GM12878 (cell line): ENCODE results near the gene SLC10A4. TPM values are rescaled to one million over a fixed set of nuclear protein-coding genes. Genes with fewer than 3 reads are reported as not detected.

Experiments
- ATAC-seq: fragments of 200-7000 bp; cut with Tn5 transposase; 3 replicates; pipeline ENCODE4 v1.9.1; 2020; ENCODE audit warnings: mild to moderate bottlenecking, moderate library complexity
- BruUV-seq: library from RNA; stranded (reverse); fragments of 400-500 nt; replicated peaks from 2 replicates; lab custom pipeline; 2021; lab: Mats Ljungman, UMichigan
- CTCF ChIA-PET: fragments of 300-600 bp; sonication (Branson Sonifier 250); formaldehyde crosslinking; extraction: SDS; loops from one replicate; lab custom pipeline; 2021; ENCODE audit warnings: inconsistent platforms; lab: Yijun Ruan, JAX
- POLR2A ChIA-PET: fragments of 350-600 bp; formaldehyde crosslinking; extraction: SDS; loops from one replicate; lab custom pipeline; 2021; ENCODE audit warnings: inconsistent platforms; lab: Charles Lee
- RAD21 ChIA-PET: fragments of 300-600 bp; sonication (Branson Sonifier 250); formaldehyde crosslinking; loops from one replicate; lab custom pipeline; 2023; ENCODE audit warnings: antibody characterized with exemption; ENCODE audit not compliant: unreplicated experiment; lab: Charles Lee
- SMC1A ChIA-PET: fragments of 300-600 bp; sonication (Branson Sonifier 250); formaldehyde crosslinking; loops from one replicate; lab custom pipeline; 2023; ENCODE audit not compliant: unreplicated experiment, uncharacterized antibody; lab: Charles Lee
- DNase-seq: peaks from one replicate; pipeline ENCODE4 v3.0.0-alpha.2; 2011; ENCODE audit warnings: low read depth, low spot score
- FAIRE-seq: peaks from 3 replicates; lab custom pipeline; 2011; peaks lifted over from hg19 to GRCh38; lab: Jason Lieb, UNC
- H2AFZ ChIP-seq: 2 replicates; pipeline ENCODE4 v1.6.0; 2011; ENCODE audit warnings: low read depth, low read length, control low read depth; ENCODE audit not compliant: control insufficient read depth
- H3K27ac ChIP-seq: 2 replicates; pipeline ENCODE4 v1.5.1; 2011; ENCODE audit warnings: control low read depth; ENCODE audit not compliant: control insufficient read depth, insufficient read depth
- H3K27me3 ChIP-seq, 2 experiments: replicated peaks in 1 of 2; 2 replicates each; pipeline versions ENCODE4 v1.6.0 to v1.6.1; 2011; ENCODE audit warnings: low read length in 1 of 2; ENCODE audit not compliant: control insufficient read depth in 2 of 2, insufficient read depth in 2 of 2
- H3K36me3 ChIP-seq, 2 experiments: 2 replicates each; pipeline ENCODE4 v1.5.1; 2011; ENCODE audit warnings: low read length in 1 of 2; ENCODE audit not compliant: control insufficient read depth in 2 of 2, insufficient read depth in 2 of 2
- H3K4me1 ChIP-seq: 2 replicates; pipeline ENCODE4 v1.6.1; 2011; ENCODE audit warnings: mild to moderate bottlenecking, low read length, moderate library complexity, mixed read lengths; ENCODE audit not compliant: control insufficient read depth, insufficient read depth
- H3K4me2 ChIP-seq: 2 replicates; pipeline ENCODE4 v1.6.0; 2011; ENCODE audit warnings: control low read depth; ENCODE audit not compliant: control insufficient read depth, insufficient read depth
- H3K4me3 ChIP-seq: fragments of 200-600 bp; sonication (generic); 2 replicates; pipeline ENCODE4 v1.5.1; 2016
- H3K79me2 ChIP-seq: 2 replicates; pipeline ENCODE4 v1.6.0; 2011; ENCODE audit warnings: low read length; ENCODE audit not compliant: control insufficient read depth, insufficient read depth
- H3K9ac ChIP-seq: 2 replicates; pipeline ENCODE4 v1.8.0; 2011; ENCODE audit warnings: low read length, control low read depth, mixed read lengths; ENCODE audit not compliant: control insufficient read depth, insufficient read depth
- H3K9me3 ChIP-seq: replicated peaks from 3 replicates; pipeline ENCODE4 v1.5.1; 2011; ENCODE audit warnings: mild to moderate bottlenecking, low read length; ENCODE audit not compliant: control insufficient read depth, insufficient read depth
- H4K20me1 ChIP-seq: 2 replicates; pipeline ENCODE4 v1.6.0; 2011; ENCODE audit not compliant: control insufficient read depth, insufficient read depth
- CBFB ChIP-seq: IDR thresholded peaks from 2 replicates; pipeline ENCODE4 v1.6.1; 2016; ENCODE audit warnings: antibody characterized with exemption, low read depth
- CHD1 ChIP-seq: IDR thresholded peaks from 2 replicates; pipeline ENCODE4 v1.6.1; 2012; ENCODE audit warnings: low read depth, low read length, improper control_type of control experiment
- GABPA ChIP-seq: IDR thresholded peaks from 2 replicates; pipeline ENCODE4 v1.6.1; 2014; ENCODE audit warnings: antibody characterized with exemption, low read depth, mild to moderate bottlenecking, inconsistent platforms
- GATAD2B ChIP-seq: fragments of 450-650 bp; conservative IDR thresholded peaks from 2 replicates; pipeline ENCODE4 v1.6.1; 2017; ENCODE audit warnings: low read depth, mild to moderate bottlenecking, moderate library complexity
- NBN ChIP-seq: fragments of 450-650 bp; IDR thresholded peaks from 2 replicates; pipeline ENCODE4 v1.6.1; 2016
- PML ChIP-seq: IDR thresholded peaks from 2 replicates; pipeline ENCODE4 v1.6.1; 2012; ENCODE audit warnings: low read length, inconsistent platforms
- POLR2A ChIP-seq: IDR thresholded peaks from 2 replicates; pipeline ENCODE4 v1.6.1; 2011; ENCODE audit warnings: low read depth, mild to moderate bottlenecking, low read length
- RCOR1 ChIP-seq: conservative IDR thresholded peaks from 2 replicates; pipeline ENCODE4 v1.6.1; 2012; ENCODE audit warnings: low read depth, low read length, improper control_type of control experiment
- TBL1XR1 ChIP-seq: IDR thresholded peaks from 2 replicates; pipeline ENCODE4 v1.6.1; 2012; ENCODE audit warnings: low read depth, low read length, improper control_type of control experiment
- WGBS: methylation state at CpG from one replicate; pipeline ENCODE4 v1.1.6; 2016; ENCODE audit warnings: low lambda C conversion rate; ENCODE audit not compliant: insufficient replicate concordance, insufficient coverage; ENCODE audit errors: missing lambda C conversion rate; 5-methylcytosine and 5-hydroxymethylcytosine counted together
- in situ Hi-C: fragments of 300-500 bp; cut with MboI; formaldehyde crosslinking; loops from 9 replicates; pipeline ENCODE4 v1.14.3; 2018; ENCODE audit warnings: mixed read lengths
- intact Hi-C: fragments of 100-400 bp; cut with micrococcal nuclease; formaldehyde crosslinking; loops from one replicate; pipeline ENCODE4 v1.14.2; 2022; ENCODE audit not compliant: unreplicated experiment
- polyA plus RNA-seq, 11 experiments: library from polyadenylated mRNA; depleted of rRNA in 4 of 11; unstranded in 6 of 11; stranded (reverse) in 5 of 11; fragments of >200 nt; fragmentation: Nextera tagmentation in 4 of 11; fragmentation: Illumina TruSeq in 1 of 11; extraction: Ambion mirVana in 4 of 11; extraction: Trizol in 1 of 11; gene quantifications; 1 replicate in 1 of 11; 2 replicates in 10 of 11; pipeline versions ENCODE4 v1.2.1 to v1.2.3, GENCODE V29; 2011 to 2016; ENCODE audit warnings: inconsistent platforms in 2 of 11, missing spikeins in 2 of 11, low read depth in 1 of 11
- total RNA-seq, 4 experiments: library from RNA; depleted of rRNA in 3 of 4; stranded (reverse); fragments of >200 nt in 3 of 4; fragmentation: Illumina TruSeq in 1 of 4; extraction: Trizol in 1 of 4; gene quantifications; 2 replicates each; pipeline versions ENCODE4 v1.2.1 to v1.2.3, GENCODE V29; 2013 to 2021
- TF ChIP-seq, protein P1 (sequence below): IDR thresholded peaks from 2 replicates; pipeline ENCODE4 v1.6.1; 2012; ENCODE audit warnings: low read depth, low read length, improper control_type of control experiment
- TF ChIP-seq, protein P2 (sequence below): fragments of 450-650 bp; IDR thresholded peaks from 2 replicates; pipeline ENCODE4 v1.6.1; 2016; ENCODE audit warnings: mild to moderate bottlenecking

The SLC10A4 gene
- total and polyA plus RNA-seq, 10 of the 15 experiments (the other 5 are each of a cell fraction or from before 2014, with no cell fraction given): 0.12 TPM; not detected in 9

DNA sequence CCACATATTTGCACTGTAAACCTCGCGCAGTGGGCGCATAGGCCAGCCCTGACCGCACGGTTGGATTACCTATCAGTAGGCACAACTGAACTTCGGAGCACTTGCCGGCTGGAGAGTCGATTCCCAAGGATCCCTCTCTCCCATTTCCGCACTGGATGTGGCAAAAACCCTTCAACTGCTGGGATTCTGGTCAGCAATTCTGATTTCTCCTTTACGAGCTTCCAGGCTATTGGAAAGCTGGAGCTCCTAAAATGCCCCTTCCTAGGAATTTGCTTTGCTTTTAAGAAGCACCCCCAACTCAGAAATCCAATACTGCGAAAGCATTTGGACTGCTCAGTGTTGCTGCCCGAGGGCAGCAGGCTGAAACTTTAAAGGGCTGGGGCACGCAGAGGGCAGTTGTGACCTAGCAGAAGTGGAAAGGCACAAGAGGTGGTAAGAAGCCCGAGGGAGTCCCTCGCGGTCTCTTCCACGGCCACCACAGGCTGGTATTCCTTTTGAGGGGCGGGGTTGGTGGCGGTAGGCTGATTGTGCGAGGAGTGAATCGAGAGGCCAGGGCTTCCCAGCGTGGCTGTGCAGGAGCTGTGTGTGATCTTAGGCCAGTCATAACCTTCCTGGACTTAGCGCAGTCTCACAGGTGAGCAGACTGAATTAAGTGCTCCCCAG, 8.5 kb downstream of the SLC10A4 start:
- intact Hi-C loops: no loop called here
- ChIA-PET SMC1A (interaction anchor here (0.6 kb wide), 1 partner anchor 469 kb away, joined by 3 read pairs; no protein-coding TSS in a partner anchor), POLR2A (no interaction called here)
- no peaks in the 10 kb centered on the region for H3K36me3 ChIP-seq
- no peak overlapping the region for H3K4me3 ChIP-seq
- H3K9ac ChIP-seq: no peak overlapping the region
- TF ChIP-seq, protein P1, sequence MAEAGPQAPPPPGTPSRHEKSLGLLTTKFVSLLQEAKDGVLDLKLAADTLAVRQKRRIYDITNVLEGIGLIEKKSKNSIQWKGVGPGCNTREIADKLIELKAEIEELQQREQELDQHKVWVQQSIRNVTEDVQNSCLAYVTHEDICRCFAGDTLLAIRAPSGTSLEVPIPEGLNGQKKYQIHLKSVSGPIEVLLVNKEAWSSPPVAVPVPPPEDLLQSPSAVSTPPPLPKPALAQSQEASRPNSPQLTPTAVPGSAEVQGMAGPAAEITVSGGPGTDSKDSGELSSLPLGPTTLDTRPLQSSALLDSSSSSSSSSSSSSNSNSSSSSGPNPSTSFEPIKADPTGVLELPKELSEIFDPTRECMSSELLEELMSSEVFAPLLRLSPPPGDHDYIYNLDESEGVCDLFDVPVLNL: no peak
- TF ChIP-seq, protein P2, sequence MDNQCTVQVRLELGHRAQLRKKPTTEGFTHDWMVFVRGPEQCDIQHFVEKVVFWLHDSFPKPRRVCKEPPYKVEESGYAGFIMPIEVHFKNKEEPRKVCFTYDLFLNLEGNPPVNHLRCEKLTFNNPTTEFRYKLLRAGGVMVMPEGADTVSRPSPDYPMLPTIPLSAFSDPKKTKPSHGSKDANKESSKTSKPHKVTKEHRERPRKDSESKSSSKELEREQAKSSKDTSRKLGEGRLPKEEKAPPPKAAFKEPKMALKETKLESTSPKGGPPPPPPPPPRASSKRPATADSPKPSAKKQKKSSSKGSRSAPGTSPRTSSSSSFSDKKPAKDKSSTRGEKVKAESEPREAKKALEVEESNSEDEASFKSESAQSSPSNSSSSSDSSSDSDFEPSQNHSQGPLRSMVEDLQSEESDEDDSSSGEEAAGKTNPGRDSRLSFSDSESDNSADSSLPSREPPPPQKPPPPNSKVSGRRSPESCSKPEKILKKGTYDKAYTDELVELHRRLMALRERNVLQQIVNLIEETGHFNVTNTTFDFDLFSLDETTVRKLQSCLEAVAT: no peak
- TF ChIP-seq GATAD2B (no peak), CHD1 (no peak), GABPA (no peak), RCOR1 (no peak), PML (no peak), CBFB (no peak), TBL1XR1 (no peak), POLR2A (no peak), NBN (no peak)
- TF ChIP-seq, all 136 proteins: peak for 0
- Histone ChIP-seq H3K27ac (no peak overlapping the region), H3K79me2 (no peaks in the 10 kb centered on the region), H3K4me2 (no peak overlapping the region), H4K20me1 (no peaks in the 10 kb centered on the region; the same call in 1 of the 2 replicates), H2AFZ (no peak overlapping the region), H3K27me3 (peaks cover 6 to 21% of the 10 kb centered on the region in 2 experiments), H3K4me1 (no peaks in the 10 kb centered on the region), H3K9me3 (no peaks in the 10 kb centered on the region; the same call in 2 of the 3 replicates)
- RAD21 ChIA-PET: no interaction called here
- CTCF ChIA-PET: no interaction called here
- in situ Hi-C loops: no loop called here
- no peak for FAIRE-seq
- WGBS: 88% methylated on average over 23 of the region's 23 CpGs
- DNase-seq: no peak
- BruUV-seq: no TSS peak
- ATAC-seq: no peak
